ENCODE measurements around the gene KCNK4.

KCNK4 gene

DNA sequence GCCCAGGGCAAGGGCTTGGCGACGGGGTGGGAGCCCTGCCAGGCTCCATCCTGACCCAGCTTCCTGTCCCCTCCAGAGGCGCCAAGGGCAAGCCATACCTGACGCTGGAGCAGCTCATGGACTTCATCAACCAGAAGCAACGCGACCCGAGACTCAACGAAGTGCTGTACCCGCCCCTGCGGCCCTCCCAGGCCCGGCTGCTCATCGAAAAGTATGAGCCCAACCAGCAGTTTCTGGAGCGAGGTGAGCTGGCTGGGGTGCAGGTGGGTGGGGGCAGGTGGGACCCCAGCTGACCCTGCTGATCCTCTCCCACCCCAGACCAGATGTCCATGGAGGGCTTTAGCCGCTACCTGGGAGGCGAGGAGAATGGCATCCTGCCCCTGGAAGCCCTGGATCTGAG, 34.8 kb upstream of the KCNK4 start:
- Mint-ChIP-seq H3K4me3 (no peak overlapping the region), H3K36me3 (ENCODE audit: low read depth) (peaks cover 17% of the 10 kb centered on the region), H3K4me1 (peaks cover 31% of the 10 kb centered on the region), H3K9me3 (no peaks in the 10 kb centered on the region), H3K27ac (no peak overlapping the region), H3K27me3 (ENCODE audit: low read depth, poor library complexity) (peaks cover 2% of the 10 kb centered on the region)
- no peak for DNase-seq
- TF ChIP-seq CTCF (IDR thresholded peaks at IDR 0.05): no peak

- peaks cover 2% of the 10 kb centered on the region for H3K27me3 Mint-ChIP-seq (ENCODE audit: low read depth, poor library complexity)
- H3K4me3 Mint-ChIP-seq: no peak overlapping the region
- H3K9me3 Mint-ChIP-seq: no peaks in the 10 kb centered on the region
- peaks cover 21% of the 10 kb centered on the region for H3K36me3 Mint-ChIP-seq (ENCODE audit: low read depth)
- no peak for TF ChIP-seq CTCF (IDR thresholded peaks at IDR 0.05)
- no peak overlapping the region for H3K27ac Mint-ChIP-seq
- DNase-seq: no peak
- H3K4me1 Mint-ChIP-seq: peaks cover 26% of the 10 kb centered on the region
These were observed 32.7 kb upstream of the KCNK4 start for GRCh38 chr11:64258356-64258755.

DNA sequence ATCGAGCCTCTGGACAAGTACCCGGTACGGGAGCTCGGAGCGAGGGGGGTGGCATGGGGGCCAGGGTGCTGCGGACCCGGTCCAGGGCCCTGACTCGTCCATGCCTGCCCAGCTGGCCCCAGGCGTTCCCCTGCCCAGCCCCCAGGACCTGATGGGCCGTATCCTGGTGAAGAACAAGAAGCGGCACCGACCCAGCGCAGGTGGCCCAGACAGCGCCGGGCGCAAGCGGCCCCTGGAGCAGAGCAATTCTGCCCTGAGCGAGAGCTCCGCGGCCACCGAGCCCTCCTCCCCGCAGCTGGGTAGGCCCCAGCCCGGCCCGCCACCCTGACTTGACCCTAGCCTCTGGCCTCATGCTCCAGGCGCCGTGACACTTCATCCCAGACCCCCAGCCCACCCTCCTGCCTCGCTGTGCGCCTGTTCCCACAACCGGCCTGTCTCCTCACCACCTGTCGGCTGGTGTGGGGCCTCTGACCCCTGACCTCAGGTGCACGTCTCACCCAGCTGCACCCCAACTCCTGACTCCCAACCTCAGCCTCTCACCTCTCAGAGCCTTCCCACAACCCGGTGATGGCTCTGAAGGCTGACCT, 32.1 kb upstream of the KCNK4 start:
- peaks cover 2% of the 10 kb centered on the region for H3K27me3 Mint-ChIP-seq (ENCODE audit: low read depth, poor library complexity)
- DNase-seq: no peak
- TF ChIP-seq CTCF (IDR thresholded peaks at IDR 0.05): no peak
- H3K4me1 Mint-ChIP-seq: peaks cover 25% of the 10 kb centered on the region
- peaks cover 21% of the 10 kb centered on the region for H3K36me3 Mint-ChIP-seq (ENCODE audit: low read depth)
- no peak overlapping the region for H3K4me3 Mint-ChIP-seq
- no peaks in the 10 kb centered on the region for H3K9me3 Mint-ChIP-seq
- peak overlapping the region; percentile 89 for H3K27ac Mint-ChIP-seq

DNA sequence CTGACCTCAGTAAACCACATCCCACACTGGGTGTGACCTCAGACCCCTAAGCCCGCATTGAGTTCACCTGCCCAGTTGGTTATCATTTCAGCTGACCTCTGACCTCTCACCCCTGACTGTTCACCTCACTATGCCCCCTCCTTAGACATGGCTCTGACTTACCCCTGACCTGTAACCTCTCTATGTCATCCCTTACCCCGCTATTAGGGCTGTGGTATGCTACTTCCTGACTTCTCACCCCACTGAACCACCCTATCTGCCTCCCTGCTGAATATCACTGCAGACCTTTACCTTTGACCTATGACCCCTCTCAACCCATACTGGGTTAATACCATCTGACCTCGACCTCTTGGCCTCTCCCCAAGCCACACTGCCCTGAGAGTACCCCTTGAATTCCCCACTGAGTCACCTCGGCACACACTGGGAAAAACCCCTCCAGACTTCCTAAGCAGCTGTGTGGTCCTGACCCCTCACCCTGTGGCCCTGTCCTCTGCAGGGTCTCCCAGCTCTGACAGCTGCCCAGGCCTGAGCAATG, 31.5 kb upstream of the KCNK4 start:
- peaks cover 2% of the 10 kb centered on the region for H3K27me3 Mint-ChIP-seq (ENCODE audit: low read depth, poor library complexity)
- H3K4me1 Mint-ChIP-seq: peaks cover 30% of the 10 kb centered on the region
- H3K4me3 Mint-ChIP-seq: no peak overlapping the region
- no peaks in the 10 kb centered on the region for H3K9me3 Mint-ChIP-seq
- peaks cover 21% of the 10 kb centered on the region for H3K36me3 Mint-ChIP-seq (ENCODE audit: low read depth)
- TF ChIP-seq CTCF (IDR thresholded peaks at IDR 0.05): no peak
- H3K27ac Mint-ChIP-seq: peak overlapping the region; percentile 89
- DNase-seq: no peak

DNA sequence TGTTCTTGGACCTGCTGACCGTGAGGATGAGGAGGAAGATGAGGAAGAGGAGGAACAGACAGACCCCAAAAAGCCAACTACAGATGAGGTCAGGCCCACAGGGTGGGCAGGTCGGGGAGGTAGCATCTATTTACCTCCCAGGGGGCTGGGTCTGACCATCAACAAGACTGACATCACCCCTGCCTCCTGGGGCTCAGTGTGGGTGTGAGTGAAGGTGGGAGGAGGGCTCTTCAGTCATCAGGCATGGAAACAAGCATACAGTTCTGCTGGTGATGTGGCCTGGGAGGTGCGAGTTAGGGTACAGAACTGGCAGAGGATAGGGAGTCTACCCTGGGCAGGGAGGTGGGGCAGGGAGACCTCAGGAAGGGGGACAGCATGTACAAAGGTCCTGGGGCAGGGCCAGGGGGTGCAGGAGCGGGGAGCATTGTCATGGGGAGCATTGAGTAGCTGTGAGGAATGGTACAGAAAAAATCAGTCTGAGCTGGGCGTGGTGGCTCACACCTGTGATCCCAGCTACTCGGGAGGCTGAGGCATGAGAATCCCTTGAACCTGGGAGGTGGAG, 30.9 kb upstream of the KCNK4 start:
- Mint-ChIP-seq H3K9me3 (no peaks in the 10 kb centered on the region), H3K36me3 (ENCODE audit: low read depth) (peaks cover 21% of the 10 kb centered on the region), H3K27me3 (ENCODE audit: low read depth, poor library complexity) (peaks cover 2% of the 10 kb centered on the region), H3K4me1 (peaks cover 30% of the 10 kb centered on the region), H3K27ac (peak overlapping the region; percentile 89), H3K4me3 (no peak overlapping the region)
- no peak for TF ChIP-seq CTCF (IDR thresholded peaks at IDR 0.05)
- DNase-seq: no peak

DNA sequence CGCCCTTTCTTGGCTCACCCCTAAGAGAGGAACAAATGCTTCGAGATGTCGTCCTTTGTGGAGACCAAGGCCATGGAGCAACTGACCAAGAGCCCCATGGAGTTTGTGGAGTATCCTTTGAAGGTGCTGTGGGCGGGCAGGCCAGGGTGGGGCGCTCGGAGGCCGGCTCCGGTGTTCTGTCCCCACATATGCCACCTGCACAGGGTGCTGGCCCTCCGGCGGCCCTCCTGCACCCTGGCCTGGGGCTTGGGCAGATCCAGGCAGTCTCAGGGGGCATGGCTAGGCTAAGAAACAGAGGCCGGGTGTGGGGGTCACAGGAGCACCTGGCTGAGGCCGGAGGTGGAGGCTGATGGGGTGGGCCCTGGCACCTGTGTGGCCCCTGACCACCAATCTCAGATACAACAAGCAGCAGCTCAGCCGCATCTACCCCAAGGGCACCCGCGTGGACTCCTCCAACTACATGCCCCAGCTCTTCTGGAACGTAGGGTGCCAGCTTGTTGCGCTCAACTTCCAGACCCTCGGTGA, 29.5 kb upstream of the KCNK4 start:
- DNase-seq: no peak
- no peaks in the 10 kb centered on the region for H3K9me3 Mint-ChIP-seq
- H3K4me1 Mint-ChIP-seq: peaks cover 27% of the 10 kb centered on the region
- no peak for TF ChIP-seq CTCF (IDR thresholded peaks at IDR 0.05)
- H3K27me3 Mint-ChIP-seq (ENCODE audit: low read depth, poor library complexity): peaks cover 2% of the 10 kb centered on the region
- no peak overlapping the region for H3K4me3 Mint-ChIP-seq
- H3K27ac Mint-ChIP-seq: no peak overlapping the region
- peaks cover 21% of the 10 kb centered on the region for H3K36me3 Mint-ChIP-seq (ENCODE audit: low read depth)
